GM19438 (cell line): ENCODE measurements around the gene ADD1.
"Not testable (repeated sequence)": the region's sequence is repeated elsewhere in the genome, so short reads cannot be mapped to it uniquely, and the experiment has no call there.

Source experiments
- ATAC-seq: cut with Tn5 transposase; IDR thresholded peaks from one replicate; pipeline ENCODE4 v1.9.1; 2021; ENCODE audit warnings: low read depth; ENCODE audit not compliant: unreplicated experiment

ADD1 gene

DNA sequence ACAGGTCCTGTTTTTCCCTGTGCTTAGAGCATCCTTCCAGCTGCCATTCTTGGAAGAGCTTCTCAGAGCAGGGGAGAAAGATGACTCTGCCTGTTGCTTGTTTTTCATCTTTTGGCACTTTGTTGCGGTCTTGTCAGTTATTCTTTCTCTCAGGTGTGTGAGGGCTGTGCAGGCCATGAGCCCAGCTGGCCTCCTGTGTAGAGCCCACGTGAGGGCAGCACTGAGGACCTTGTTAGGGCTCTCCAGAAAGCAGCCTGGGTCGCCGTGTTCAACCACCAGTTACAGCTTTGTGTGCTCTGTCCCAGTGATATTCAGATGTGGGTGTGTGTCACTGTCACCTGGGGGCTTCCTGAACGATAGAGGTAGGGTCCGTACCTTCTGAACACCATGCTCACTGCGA is 66.8 kb downstream of the ADD1 start:
- no peak for ATAC-seq

DNA sequence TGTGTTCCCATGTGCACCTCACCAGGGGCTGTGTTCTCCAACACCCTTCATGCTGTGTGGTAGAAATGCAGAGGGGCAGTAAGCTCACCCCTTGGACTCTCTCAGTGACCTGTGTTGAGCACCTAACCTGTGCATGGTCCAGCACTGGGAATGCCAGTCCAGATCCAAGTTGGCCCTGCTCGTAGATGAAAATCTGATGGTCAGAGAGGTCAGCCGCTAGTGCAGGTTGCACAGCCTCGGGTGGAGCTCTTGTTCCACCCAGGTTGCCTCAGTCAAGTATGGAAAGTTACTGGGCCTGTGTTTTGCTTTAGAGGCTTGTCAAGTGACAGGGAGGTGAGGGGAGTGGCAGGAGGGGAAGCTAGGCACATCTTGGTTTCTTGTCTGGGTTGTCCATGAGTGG is 68.2 kb downstream of the ADD1 start:
- no peak for ATAC-seq

GRCh38 chr4:2913168-2913567 is 69.5 kb downstream of the ADD1 start:
- no peak for ATAC-seq

GRCh38 chr4:2914256-2915126 is 70.8 kb downstream of the ADD1 start:
- no peak for ATAC-seq

DNA sequence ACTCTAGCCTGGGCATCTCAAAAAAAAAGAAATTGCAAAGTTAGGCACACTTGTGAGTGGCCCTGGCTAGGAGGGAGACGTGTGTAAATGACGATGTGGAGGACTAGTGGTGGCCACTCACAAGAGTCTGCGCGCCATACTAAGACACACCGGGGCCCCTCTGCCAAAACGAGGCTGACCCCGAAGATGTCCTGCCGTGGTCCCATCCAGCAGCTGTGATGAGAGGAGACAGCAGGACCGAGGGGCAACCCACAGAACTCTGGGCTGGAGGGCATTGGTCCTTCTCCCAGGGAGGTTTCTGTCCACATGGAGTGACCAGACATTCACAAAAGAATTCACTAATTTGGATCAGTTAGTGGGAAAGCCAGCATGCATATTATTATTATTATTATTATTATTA is 72.1 kb downstream of the ADD1 start:
- no peak for ATAC-seq

DNA sequence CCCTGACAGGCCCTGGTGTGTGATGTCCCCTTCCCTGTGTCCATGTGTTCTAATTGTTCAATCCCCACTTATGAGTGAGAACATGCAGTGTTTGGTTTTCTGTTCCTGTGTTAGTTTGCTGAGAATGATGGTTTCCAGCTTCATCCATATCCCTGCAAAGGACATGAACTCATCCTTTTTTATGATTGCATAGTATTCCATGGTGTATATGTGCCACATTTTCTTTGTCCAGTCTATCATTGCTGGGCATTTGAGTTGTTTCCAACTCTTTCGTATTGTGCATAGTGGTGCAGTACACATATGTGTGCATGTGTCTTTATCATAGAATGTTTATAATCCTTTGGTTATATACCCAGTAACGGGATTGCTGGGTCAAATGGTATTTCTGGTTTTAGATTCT is 73.1 kb downstream of the ADD1 start:
- ATAC-seq = not testable (repeated sequence)

DNA sequence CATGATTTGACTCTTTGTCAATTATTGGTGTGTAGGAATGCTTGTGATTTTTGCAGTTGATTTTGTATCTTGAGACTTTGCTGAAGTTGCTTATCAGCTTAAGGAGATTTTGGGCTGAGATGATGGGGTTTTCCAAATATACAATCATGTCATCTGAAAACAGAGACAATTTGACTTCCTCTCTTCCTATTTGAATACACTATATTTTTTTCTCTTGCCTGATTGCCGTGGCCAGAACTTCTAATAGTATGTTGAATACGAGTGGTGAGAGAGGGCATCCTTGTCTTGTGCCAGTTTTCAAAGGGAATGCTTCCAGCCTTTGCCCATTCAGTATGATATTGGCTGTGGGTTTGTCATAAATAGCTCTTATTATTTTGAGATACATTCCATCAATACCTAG is 74.7 kb downstream of the ADD1 start:
- ATAC-seq = not testable (repeated sequence)

GRCh38 chr4:2918714-2919113 is 75.1 kb downstream of the ADD1 start:
- not testable (repeated sequence) for ATAC-seq

DNA sequence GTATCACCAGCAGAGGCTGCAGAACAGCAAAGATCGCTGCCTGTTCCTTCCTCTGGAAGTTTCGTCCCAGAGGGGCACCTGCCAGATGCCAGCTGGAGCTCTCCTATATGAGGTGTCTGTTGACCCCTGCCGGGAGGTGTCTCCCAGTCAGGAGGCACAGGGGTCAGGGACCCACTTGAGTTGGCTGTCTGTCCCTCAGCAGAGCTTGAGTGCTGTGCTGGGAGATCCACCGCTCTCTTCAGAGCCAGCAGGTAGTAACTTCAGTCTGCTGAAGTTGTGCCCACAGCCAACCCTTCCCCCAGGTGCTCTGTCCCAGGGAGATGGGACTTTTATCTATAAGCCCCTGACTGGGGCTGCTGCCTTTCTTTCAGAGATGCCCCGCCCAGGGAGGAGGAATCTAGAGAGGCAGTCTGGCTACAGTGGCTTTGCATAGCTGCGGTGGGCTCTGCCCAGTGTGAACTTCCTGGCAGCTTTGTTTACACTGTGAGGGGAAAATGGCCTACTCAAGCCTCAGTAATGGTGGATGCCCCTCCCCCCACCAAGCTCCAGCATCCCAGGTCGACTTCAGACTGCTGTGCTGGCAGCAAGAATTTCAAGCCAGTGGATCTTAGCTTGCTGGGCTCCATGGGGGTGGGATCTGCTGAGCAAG is 78.9 kb downstream of the ADD1 start:
- not testable (repeated sequence) for ATAC-seq

DNA sequence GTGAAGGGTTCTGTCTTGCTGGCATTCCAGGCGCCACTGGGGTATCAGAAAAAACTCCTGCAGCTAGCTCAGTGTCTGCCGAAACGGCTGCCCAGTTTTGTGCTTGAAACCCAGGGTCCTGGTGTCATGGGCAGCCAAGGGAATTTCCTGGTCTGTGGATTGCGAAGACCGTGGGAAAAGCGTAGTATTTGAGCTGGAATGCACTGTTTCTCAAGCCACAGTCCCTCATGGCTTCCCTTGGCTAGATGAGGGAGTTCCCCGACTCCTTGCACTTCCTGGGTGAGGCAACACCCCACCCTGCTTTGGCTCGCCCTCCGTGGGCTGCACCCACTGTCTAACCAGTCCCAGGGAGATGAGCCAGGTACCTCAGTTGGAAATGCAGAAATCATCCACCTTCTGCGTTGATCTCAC is 79.5 kb downstream of the ADD1 start:
- ATAC-seq = no peak

GRCh38 chr4:2923668-2924173 is 80.1 kb downstream of the ADD1 start:
- no peak for ATAC-seq

- ATAC-seq = no peak
Observed at GRCh38 chr4:2924286-2924685, 80.6 kb downstream of the ADD1 start.

DNA sequence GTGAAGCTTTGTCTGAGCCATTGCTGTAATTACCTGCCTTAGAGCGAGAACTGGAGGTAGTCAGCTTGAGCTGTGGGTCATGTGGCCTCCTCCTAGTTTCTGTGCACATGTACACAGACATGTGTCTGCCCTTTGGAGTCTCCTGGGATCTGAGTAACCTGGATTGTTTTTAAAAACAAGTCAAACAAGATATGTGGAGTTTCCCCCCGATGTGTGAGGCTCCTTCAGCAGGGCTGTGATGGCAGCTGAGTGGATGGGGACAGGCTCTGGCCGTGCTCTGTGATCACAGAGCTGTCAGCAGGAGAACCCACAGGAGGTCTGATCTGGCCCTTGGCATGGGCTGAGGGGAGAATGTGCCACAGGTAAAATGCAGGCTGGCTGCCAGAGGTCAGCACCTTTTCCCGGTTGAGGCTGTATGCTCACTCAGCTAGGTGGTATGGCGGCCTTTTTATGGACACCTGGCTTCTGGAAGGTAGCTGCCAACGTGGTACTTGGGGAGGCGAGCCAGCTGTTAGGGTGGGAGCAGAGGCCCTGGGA is 81.2 kb downstream of the ADD1 start:
- ATAC-seq = no peak

DNA sequence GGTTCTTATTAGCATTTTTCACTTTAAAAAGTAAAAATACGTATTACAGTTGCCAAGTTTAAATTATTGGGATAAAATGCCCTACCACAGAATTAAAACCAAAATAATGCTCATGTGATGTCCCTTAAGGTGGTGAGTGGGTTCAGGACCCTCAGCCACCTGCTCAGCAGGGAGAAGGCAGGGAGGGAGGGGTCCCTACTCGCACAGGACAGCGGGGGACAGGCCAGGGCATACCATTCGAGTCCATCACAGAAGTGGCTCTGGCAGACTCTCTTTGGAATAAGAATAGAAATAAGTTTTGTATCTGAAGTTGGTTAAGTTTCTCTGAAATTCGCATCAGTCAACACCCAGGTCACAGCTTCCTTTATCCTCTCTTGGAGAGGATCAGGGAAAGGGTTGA is 81.9 kb downstream of the ADD1 start:
- no peak for ATAC-seq

DNA sequence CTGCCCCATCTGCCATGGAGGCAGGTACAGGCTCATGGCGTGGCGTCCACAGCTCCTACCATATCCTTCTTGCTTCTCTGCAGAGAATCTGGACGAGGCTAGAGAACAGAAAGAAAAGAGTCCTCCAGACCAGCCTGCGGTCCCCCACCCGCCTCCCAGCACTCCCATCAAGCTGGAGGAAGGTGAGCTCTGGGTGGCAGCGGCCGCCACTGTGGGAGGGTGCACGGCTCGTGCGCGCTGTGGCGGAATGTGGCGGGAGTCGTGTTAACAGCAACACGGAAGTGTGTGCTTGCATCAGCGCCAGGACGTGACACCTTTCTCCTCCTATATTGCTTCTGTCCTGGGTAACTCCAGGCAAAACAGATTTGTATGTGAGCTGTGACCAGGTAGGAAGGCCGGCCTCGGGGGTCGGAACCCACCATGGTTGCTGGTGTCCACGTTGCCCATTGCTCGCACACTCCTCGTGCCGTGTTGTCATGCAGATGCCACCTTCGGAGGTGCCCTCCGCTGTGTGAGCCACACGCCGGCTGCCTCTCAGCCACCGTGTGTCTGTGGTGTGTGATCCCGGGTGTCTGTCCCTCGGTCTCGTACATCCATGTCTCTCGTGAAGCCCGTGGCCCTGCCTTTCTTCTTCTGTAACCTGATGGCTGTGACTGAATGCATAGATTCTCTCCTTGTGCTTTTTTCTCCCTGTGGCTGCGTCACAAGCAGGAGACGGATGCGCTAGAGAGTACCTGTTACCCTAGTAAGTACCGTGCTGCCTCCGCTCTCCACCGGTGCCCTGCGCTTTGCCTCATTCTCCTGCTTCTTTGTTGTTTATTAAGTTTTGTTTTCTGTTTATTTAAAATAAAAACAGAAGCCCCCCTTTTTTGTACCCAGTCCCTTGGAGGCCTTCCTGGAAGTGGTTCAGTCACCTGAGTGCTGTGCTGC is 82.6 kb downstream of the ADD1 start:
- ATAC-seq = no peak

- ATAC-seq = no peak
Observed at GRCh38 chr4:2927016-2927695, 83.5 kb downstream of the ADD1 start.

GRCh38 chr4:2927696-2928075 is 84.0 kb downstream of the ADD1 start:
- ATAC-seq = no peak

GRCh38 chr4:2928242-2929176 is 84.9 kb downstream of the ADD1 start:
- ATAC-seq = no peak

DNA sequence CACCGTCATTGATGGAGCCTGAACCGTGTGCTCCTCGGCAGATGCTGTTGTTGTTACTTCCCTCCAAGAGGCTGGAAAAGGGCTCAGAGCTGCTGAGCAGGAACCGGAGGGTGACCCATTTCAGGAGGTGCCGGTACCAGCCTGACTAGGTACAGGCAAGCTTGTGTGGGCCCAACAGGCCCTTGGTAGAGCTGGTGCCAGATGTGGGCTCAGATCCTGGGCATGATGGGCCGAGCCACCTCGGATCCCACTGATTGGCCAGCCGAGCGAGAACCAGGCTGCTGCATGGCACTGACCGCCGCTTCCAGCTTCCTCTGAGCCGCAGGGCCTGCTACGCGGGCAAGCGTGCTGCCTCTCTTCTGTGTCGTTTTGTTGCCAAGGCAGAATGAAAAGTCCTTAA is 85.8 kb downstream of the ADD1 start:
- ATAC-seq = no peak
